ENCODE results near the gene GPC3.
"Not testable (repeated sequence)": the region's sequence is repeated elsewhere in the genome, so short reads cannot be mapped to it uniquely, and the experiment has no call there.

DNA sequence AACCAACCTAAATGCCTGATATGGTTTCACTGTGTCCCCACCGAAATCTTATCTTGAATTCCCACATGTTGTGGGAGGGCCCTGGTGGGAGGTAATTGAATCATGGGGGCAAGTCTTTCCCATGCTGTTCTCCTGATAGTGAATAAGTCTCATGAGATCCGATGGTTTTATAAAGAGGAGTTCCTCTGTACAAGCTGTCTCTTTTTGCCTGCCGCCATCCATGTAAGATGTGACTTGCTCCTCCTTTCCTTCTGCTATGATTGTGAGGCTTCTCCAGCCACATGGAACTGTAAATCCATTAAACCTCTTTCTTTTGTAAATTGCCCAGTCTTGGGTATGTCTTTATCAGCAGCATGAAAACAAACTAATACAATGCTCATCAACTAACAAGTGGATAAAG is 265.1 kb downstream of the GPC3 start:
- TF ChIP-seq, protein P1, sequence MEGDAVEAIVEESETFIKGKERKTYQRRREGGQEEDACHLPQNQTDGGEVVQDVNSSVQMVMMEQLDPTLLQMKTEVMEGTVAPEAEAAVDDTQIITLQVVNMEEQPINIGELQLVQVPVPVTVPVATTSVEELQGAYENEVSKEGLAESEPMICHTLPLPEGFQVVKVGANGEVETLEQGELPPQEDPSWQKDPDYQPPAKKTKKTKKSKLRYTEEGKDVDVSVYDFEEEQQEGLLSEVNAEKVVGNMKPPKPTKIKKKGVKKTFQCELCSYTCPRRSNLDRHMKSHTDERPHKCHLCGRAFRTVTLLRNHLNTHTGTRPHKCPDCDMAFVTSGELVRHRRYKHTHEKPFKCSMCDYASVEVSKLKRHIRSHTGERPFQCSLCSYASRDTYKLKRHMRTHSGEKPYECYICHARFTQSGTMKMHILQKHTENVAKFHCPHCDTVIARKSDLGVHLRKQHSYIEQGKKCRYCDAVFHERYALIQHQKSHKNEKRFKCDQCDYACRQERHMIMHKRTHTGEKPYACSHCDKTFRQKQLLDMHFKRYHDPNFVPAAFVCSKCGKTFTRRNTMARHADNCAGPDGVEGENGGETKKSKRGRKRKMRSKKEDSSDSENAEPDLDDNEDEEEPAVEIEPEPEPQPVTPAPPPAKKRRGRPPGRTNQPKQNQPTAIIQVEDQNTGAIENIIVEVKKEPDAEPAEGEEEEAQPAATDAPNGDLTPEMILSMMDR (IDR thresholded peaks at IDR 0.05; ENCODE audit: low read depth, low read length, poor library complexity, severe bottlenecking), result not testable (repeated sequence)
- not testable (repeated sequence) for TF ChIP-seq EZH2phosphoT487 (IDR thresholded peaks at IDR 0.05; ENCODE audit: borderline replicate concordance, low read length)

Measured in DOHH2 (cell line).